ENCODE results near the gene ARF4.
"Not testable (repeated sequence)": the region's sequence is repeated elsewhere in the genome, so short reads cannot be mapped to it uniquely, and the experiment has no call there.

The ARF4 gene

GRCh38 chr3:57624801-57625200 lies 27.7 kb upstream of the ARF4 start:
- no peak for DNase-seq
- no peak for TF ChIP-seq CTCF (IDR thresholded peaks at IDR 0.05; ENCODE audit: low read depth, low read length, missing control alignments)
- in situ Hi-C loops (cut with HindIII; ENCODE audit: low pct_ligation_motif_present, low sequenced_read_pairs) = no loop called here
- Histone ChIP-seq H3K36me3 (replicated peaks) (peaks cover 35% of the 10 kb centered on the region), H3K27me3 (replicated peaks) (no peaks in the 10 kb centered on the region), H3K4me3 (ENCODE audit: low read depth, low read length) (no peak overlapping the region), H3K27ac (no peak overlapping the region)

GRCh38 chr3:57622362-57622761 lies 25.2 kb upstream of the ARF4 start:
- Histone ChIP-seq H3K27me3 (replicated peaks) (no peaks in the 10 kb centered on the region), H3K36me3 (replicated peaks) (peaks cover 19% of the 10 kb centered on the region), H3K27ac (no peak overlapping the region), H3K4me3 (ENCODE audit: low read depth, low read length) (no peak overlapping the region)
- no peak for DNase-seq
- TF ChIP-seq CTCF (IDR thresholded peaks at IDR 0.05; ENCODE audit: low read depth, low read length, missing control alignments) = no peak
- in situ Hi-C loops (cut with HindIII; ENCODE audit: low pct_ligation_motif_present, low sequenced_read_pairs) = no loop called here

- H3K27ac ChIP-seq = no peak overlapping the region
- no peaks in the 10 kb centered on the region for H3K27me3 ChIP-seq (replicated peaks)
- peaks cover 1% of the 10 kb centered on the region for H3K36me3 ChIP-seq (replicated peaks)
- no peak overlapping the region for H3K4me3 ChIP-seq (ENCODE audit: low read depth, low read length)
- no peak for TF ChIP-seq CTCF (IDR thresholded peaks at IDR 0.05; ENCODE audit: low read depth, low read length, missing control alignments)
- no peak for DNase-seq
- in situ Hi-C loops (cut with HindIII; ENCODE audit: low pct_ligation_motif_present, low sequenced_read_pairs) = no loop called here
Observed at GRCh38 chr3:57617739-57618138, 20.6 kb upstream of the ARF4 start.

GRCh38 chr3:57616233-57616632 lies 19.1 kb upstream of the ARF4 start:
- in situ Hi-C loops (cut with HindIII; ENCODE audit: low pct_ligation_motif_present, low sequenced_read_pairs) = no loop called here
- DNase-seq = no peak
- Histone ChIP-seq H3K27me3 (replicated peaks) (no peaks in the 10 kb centered on the region), H3K4me3 (ENCODE audit: low read depth, low read length) (no peak overlapping the region), H3K36me3 (replicated peaks) (no peaks in the 10 kb centered on the region), H3K27ac (no peak overlapping the region)
- no peak for TF ChIP-seq CTCF (IDR thresholded peaks at IDR 0.05; ENCODE audit: low read depth, low read length, missing control alignments)

GRCh38 chr3:57611870-57612269 lies 14.7 kb upstream of the ARF4 start:
- H3K36me3 ChIP-seq (replicated peaks); H3K27ac ChIP-seq; in situ Hi-C loops (cut with HindIII; ENCODE audit: low pct_ligation_motif_present, low sequenced_read_pairs); DNase-seq; H3K4me3 ChIP-seq (ENCODE audit: low read depth, low read length); H3K27me3 ChIP-seq (replicated peaks): not testable (repeated sequence)

- in situ Hi-C loops (cut with HindIII; ENCODE audit: low pct_ligation_motif_present, low sequenced_read_pairs) = no loop called here
- H3K4me3 ChIP-seq (ENCODE audit: low read depth, low read length) = no peak overlapping the region
Observed at GRCh38 chr3:57605683-57606082, 8.5 kb upstream of the ARF4 start.

More at GRCh38 chr3:57605683-57606082, 8.5 kb upstream of the ARF4 start:
- Histone ChIP-seq H3K27ac (no peak overlapping the region), H3K36me3 (replicated peaks) (no peaks in the 10 kb centered on the region), H3K27me3 (replicated peaks) (no peaks in the 10 kb centered on the region)
- TF ChIP-seq CTCF (IDR thresholded peaks at IDR 0.05; ENCODE audit: low read depth, low read length, missing control alignments) = no peak
- DNase-seq = no peak

Measured in brain microvascular endothelial cell (primary cell).